SK-N-SH (cell line): Measurements from ENCODE around the gene TMEM163.

Source experiments
- CTCF ChIP-seq: fragments of 200-600 bp; sonication (generic); IDR thresholded peaks from 2 replicates; pipeline ENCODE4 v1.6.1; 2017; ENCODE audit warnings: antibody characterized with exemption, mild to moderate bottlenecking, moderate library complexity
- EP300 ChIP-seq, 2 experiments: IDR thresholded peaks; 2 replicates each; pipeline versions ENCODE4 v1.4.0 to v1.6.1; 2012; ENCODE audit warnings: borderline replicate concordance in 1 of 2, low read depth in 1 of 2, low read length in 1 of 2
- EZH2phosphoT487 ChIP-seq: fragments of 200-600 bp; sonication (generic); IDR thresholded peaks from 2 replicates; pipeline ENCODE4 v1.6.1; 2017; ENCODE audit warnings: low read depth, mixed run types, mild to moderate bottlenecking, antibody characterized with exemption, moderate library complexity, borderline replicate concordance
- FOXM1 ChIP-seq: IDR thresholded peaks from 2 replicates; pipeline ENCODE4 v1.4.0; 2012; ENCODE audit warnings: low read depth, mild to moderate bottlenecking
- GABPA ChIP-seq: IDR thresholded peaks from 2 replicates; pipeline ENCODE4 v1.4.0; 2012; ENCODE audit warnings: low read depth, mild to moderate bottlenecking
- JUND ChIP-seq: IDR thresholded peaks from 2 replicates; pipeline ENCODE4 v1.4.0; 2012
- MAX ChIP-seq: IDR thresholded peaks from 2 replicates; pipeline ENCODE4 v1.4.0; 2012; ENCODE audit warnings: low read depth
- POLR2AphosphoS5 ChIP-seq: IDR thresholded peaks from 2 replicates; pipeline ENCODE4 v1.6.1; 2012; ENCODE audit warnings: low read depth, low read length
- RAD21 ChIP-seq: IDR thresholded peaks from 2 replicates; pipeline ENCODE4 v1.6.1; 2012; ENCODE audit warnings: mild to moderate bottlenecking, low read length
- REST ChIP-seq: IDR thresholded peaks from 2 replicates; pipeline ENCODE4 v1.6.1; 2012; ENCODE audit warnings: mild to moderate bottlenecking, low read depth, low read length, moderate library complexity
- RFX5 ChIP-seq: IDR thresholded peaks from 2 replicates; pipeline ENCODE4 v1.6.1; 2012; ENCODE audit warnings: mild to moderate bottlenecking, improper control_type of control experiment, low read length
- SIN3A ChIP-seq: IDR thresholded peaks from 2 replicates; pipeline ENCODE4 v1.6.1; 2012; ENCODE audit warnings: low read depth, mild to moderate bottlenecking, low read length, moderate library complexity, borderline replicate concordance
- USF1 ChIP-seq: IDR thresholded peaks from 2 replicates; pipeline ENCODE4 v1.4.0; 2012; ENCODE audit warnings: low read depth, borderline replicate concordance
- YY1 ChIP-seq: IDR thresholded peaks from 2 replicates; pipeline ENCODE4 v1.4.0; 2012; ENCODE audit warnings: low read depth, mild to moderate bottlenecking

GRCh38 chr2:134413430-134413829 is 305.4 kb downstream of the TMEM163 start:
- TF ChIP-seq MAX (no peak), REST (no peak), FOXM1 (no peak), EP300 (IDR thresholded peaks at IDR 0.05; ENCODE audit: borderline replicate concordance in 1 of 2, low read depth in 1 of 2, low read length in 1 of 2) (no peak), CTCF (no peak), EZH2phosphoT487 (no peak), JUND (no peak), POLR2AphosphoS5 (no peak), RAD21 (no peak), RFX5 (no peak), SIN3A (no peak), USF1 (no peak), GABPA (no peak), YY1 (no peak)
